Suprapubic skin (tissue), 4 donors: ENCODE results near the gene LYST. TPM values are rescaled to one million over a fixed set of nuclear protein-coding genes. Genes with fewer than 3 reads are reported as not detected.
"Not testable (repeated sequence)": the region's sequence is repeated elsewhere in the genome, so short reads cannot be mapped to it uniquely, and the experiment has no call there.

Experiments
- DNase-seq, 2 donors: peaks; one replicate each; pipeline ENCODE4 v3.0.0-alpha.2; 2019; ENCODE audit warnings: low spot score in 2 of 2
- H3K27ac ChIP-seq: fragments of 200-600 bp; sonication (generic); one replicate; pipeline ENCODE4 v1.5.1; 2019
- H3K27me3 ChIP-seq: fragments of 200-600 bp; sonication (generic); one replicate; pipeline ENCODE4 v1.5.1; 2019
- H3K36me3 ChIP-seq: fragments of 200-600 bp; sonication (generic); one replicate; pipeline ENCODE4 v1.5.1; 2019
- H3K4me1 ChIP-seq: fragments of 200-600 bp; sonication (generic); one replicate; pipeline ENCODE4 v1.5.1; 2019
- H3K4me3 ChIP-seq: fragments of 200-600 bp; sonication (generic); one replicate; pipeline ENCODE4 v1.5.1; 2019; ENCODE audit warnings: mild to moderate bottlenecking
- H3K9me3 ChIP-seq: fragments of 200-600 bp; sonication (generic); one replicate; pipeline ENCODE4 v1.5.1; 2019
- CTCF ChIP-seq, 2 donors: fragments of 200-600 bp in 1 of 2; fragments of 450-650 bp in 1 of 2; sonication (generic) in 1 of 2; IDR thresholded peaks; one replicate each; pipeline ENCODE4 v1.5.1; 2016 to 2019; ENCODE audit warnings: antibody characterized with exemption in 2 of 2, mild to moderate bottlenecking in 1 of 2, moderate library complexity in 1 of 2
- EP300 ChIP-seq: sonication (generic); formaldehyde crosslinking; IDR thresholded peaks from one replicate; pipeline ENCODE4 v1.6.1; 2017; ENCODE audit warnings: antibody characterized with exemption
- POLR2A ChIP-seq, 2 donors: fragments of 450-650 bp; IDR thresholded peaks; one replicate each; pipeline ENCODE4 v1.6.1; 2017; ENCODE audit warnings: antibody characterized with exemption in 2 of 2, mild to moderate bottlenecking in 2 of 2, moderate library complexity in 2 of 2
- POLR2AphosphoS5 ChIP-seq, 3 donors: sonication (generic); formaldehyde crosslinking; IDR thresholded peaks; one replicate each; pipeline ENCODE4 v1.6.1; 2017; ENCODE audit warnings: antibody characterized with exemption in 3 of 3
- WGBS: methylation state at CpG from one replicate; pipeline ENCODE4 v1.1.5; 2018; 5-methylcytosine and 5-hydroxymethylcytosine counted together
- total RNA-seq, 4 donors: library from RNA; depleted of rRNA; stranded (reverse); fragments of >200 nt; gene quantifications; one replicate each; pipeline ENCODE4 v1.1.0, GENCODE V29; 2016

Gene LYST
- 100 to 1,000 TPM in 1 of 4 donors, 10 to 100 TPM in 3; 40.1 to 118 (median 68.8) TPM for total RNA-seq

GRCh38 chr1:235866205-235866912, at the start of gene LYST:
Gene LYST, minus strand, starts transcription at chr1:235866906. Its CDS starts 36,489 bp downstream, at chr1:235830417.
- Histone ChIP-seq H3K4me3 (peak within 1 kb of the TSS; percentile 83), H3K9me3 (no peaks in the 10 kb centered on the region), H3K27ac (peak within 1 kb of the TSS; percentile 96), H3K4me1 (peaks cover 31% of the 10 kb centered on the region), H3K27me3 (no peaks in the 10 kb centered on the region), H3K36me3 (no peaks in the 10 kb centered on the region)
- TF ChIP-seq CTCF (IDR thresholded peaks at IDR 0.05), result peak in 1 of 2 donors; percentile 43
- TF ChIP-seq POLR2A (IDR thresholded peaks at IDR 0.05), result no peak
- 0% methylated on average over 38 of the region's 71 CpGs for WGBS
- DNase-seq, result peak in 1 of 2 donors; percentile 77

GRCh38 chr1:235915489-235915888, 48.8 kb upstream of the LYST start:
- WGBS, result 88% methylated on average over 4 of the region's 4 CpGs
- H3K4me1 ChIP-seq, result peaks cover 55% of the 10 kb centered on the region
- not testable (repeated sequence) for H3K27ac ChIP-seq, H3K4me3 ChIP-seq, H3K27me3 ChIP-seq, DNase-seq, H3K36me3 ChIP-seq, H3K9me3 ChIP-seq

GRCh38 chr1:235913311-235913710, 46.6 kb upstream of the LYST start:
- Histone ChIP-seq H3K27ac (no peak overlapping the region), H3K4me1 (peaks cover 55% of the 10 kb centered on the region), H3K36me3 (no peaks in the 10 kb centered on the region), H3K27me3 (no peaks in the 10 kb centered on the region), H3K4me3 (no peak overlapping the region), H3K9me3 (no peaks in the 10 kb centered on the region)
- WGBS, result 100% methylated on average over 1 of the region's 1 CpG
- no peak for DNase-seq
- no peak for TF ChIP-seq CTCF (IDR thresholded peaks at IDR 0.05)
- no peak for TF ChIP-seq POLR2AphosphoS5 (IDR thresholded peaks at IDR 0.05)
- no peak for TF ChIP-seq POLR2A (IDR thresholded peaks at IDR 0.05)
- TF ChIP-seq EP300, result no peak

- no peaks in the 10 kb centered on the region for H3K27me3 ChIP-seq
- H3K36me3 ChIP-seq, result no peaks in the 10 kb centered on the region
- H3K4me1 ChIP-seq, result peaks cover 44% of the 10 kb centered on the region
- WGBS, result 65% methylated on average over 6 of the region's 6 CpGs
- no peaks in the 10 kb centered on the region for H3K9me3 ChIP-seq
- DNase-seq, result no peak
- no peak overlapping the region for H3K27ac ChIP-seq
- TF ChIP-seq CTCF (IDR thresholded peaks at IDR 0.05) (no peak), POLR2A (IDR thresholded peaks at IDR 0.05) (no peak)
- no peak overlapping the region for H3K4me3 ChIP-seq
These were observed 45.2 kb upstream of the LYST start for GRCh38 chr1:235911876-235912275.

GRCh38 chr1:235911300-235911662, 44.6 kb upstream of the LYST start:
- WGBS, result 91% methylated on average over 5 of the region's 5 CpGs
- peak overlapping the region; percentile 81 for H3K27ac ChIP-seq

GRCh38 chr1:235910357-235911299, 43.9 kb upstream of the LYST start:
- DNase-seq, result no peak
- Histone ChIP-seq H3K27me3 (no peaks in the 10 kb centered on the region), H3K4me1 (peaks cover 39% of the 10 kb centered on the region), H3K36me3 (no peaks in the 10 kb centered on the region), H3K4me3 (no peak overlapping the region), H3K9me3 (no peaks in the 10 kb centered on the region), H3K27ac (peak overlapping the region; percentile 81)
- WGBS, result 33% methylated on average over 8 of the region's 8 CpGs
- TF ChIP-seq POLR2AphosphoS5 (IDR thresholded peaks at IDR 0.05), result peak in 1 of 3 donors; percentile 26
- no peak for TF ChIP-seq POLR2A (IDR thresholded peaks at IDR 0.05)

More at GRCh38 chr1:235911300-235911662, 44.6 kb upstream of the LYST start:
- Histone ChIP-seq H3K9me3 (no peaks in the 10 kb centered on the region), H3K27me3 (no peaks in the 10 kb centered on the region), H3K4me3 (no peak overlapping the region), H3K36me3 (no peaks in the 10 kb centered on the region), H3K4me1 (peaks cover 39% of the 10 kb centered on the region)
- DNase-seq, result no peak
- TF ChIP-seq EP300, result no peak
- TF ChIP-seq POLR2AphosphoS5 (IDR thresholded peaks at IDR 0.05), result no peak
